Epithelial cell of proximal tubule (primary cell): Measurements from ENCODE around the gene CMA1. TPM values are rescaled to one million over a fixed set of nuclear protein-coding genes. Genes with fewer than 3 reads are reported as not detected.
"Not testable (repeated sequence)": the region's sequence is repeated elsewhere in the genome, so short reads cannot be mapped to it uniquely, and the experiment has no call there.

ENCODE experiments used
- DNase-seq: peaks from one replicate; pipeline ENCODE4 v3.0.0-alpha.2; 2011; ENCODE audit warnings: low read depth
- H3K4me3 ChIP-seq: 2 replicates; pipeline ENCODE4 v1.5.1; 2011; ENCODE audit warnings: low read depth, mild to moderate bottlenecking, low read length
- total RNA-seq: library from RNA; depleted of rRNA; stranded (reverse); fragments of >200 nt; gene quantifications from 2 replicates; pipeline ENCODE4 v1.2.3, GENCODE V29; 2015
- TF ChIP-seq, protein P1 (sequence below): conservative IDR thresholded peaks from 2 replicates; pipeline ENCODE4 v1.5.1; 2012; ENCODE audit warnings: low read depth, mild to moderate bottlenecking, low read length

The CMA1 gene
- total RNA-seq, 1 donor from 2014 or later = not detected

DNA sequence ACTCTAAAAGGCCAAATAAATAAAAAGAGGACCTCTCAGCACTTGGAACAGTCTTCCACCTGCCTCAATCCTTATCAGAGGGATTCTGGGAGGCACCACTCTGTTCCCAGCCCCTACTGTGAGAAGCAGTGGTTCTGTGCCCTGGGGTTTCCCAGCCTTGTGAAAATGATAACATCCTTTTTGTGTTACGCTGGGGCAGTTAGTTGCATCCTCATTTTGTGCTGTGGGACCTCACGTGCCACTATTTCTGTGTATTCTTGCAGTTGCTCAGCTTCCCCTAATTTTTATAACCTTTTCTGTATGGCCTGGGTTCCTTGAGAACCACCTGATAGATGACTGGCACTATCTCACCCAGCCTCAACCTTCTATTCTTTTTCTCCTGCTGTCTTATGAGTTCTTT is 10.8 kb upstream of the CMA1 start:
- no peak overlapping the region for H3K4me3 ChIP-seq
- no peak for DNase-seq
- TF ChIP-seq, protein P1, sequence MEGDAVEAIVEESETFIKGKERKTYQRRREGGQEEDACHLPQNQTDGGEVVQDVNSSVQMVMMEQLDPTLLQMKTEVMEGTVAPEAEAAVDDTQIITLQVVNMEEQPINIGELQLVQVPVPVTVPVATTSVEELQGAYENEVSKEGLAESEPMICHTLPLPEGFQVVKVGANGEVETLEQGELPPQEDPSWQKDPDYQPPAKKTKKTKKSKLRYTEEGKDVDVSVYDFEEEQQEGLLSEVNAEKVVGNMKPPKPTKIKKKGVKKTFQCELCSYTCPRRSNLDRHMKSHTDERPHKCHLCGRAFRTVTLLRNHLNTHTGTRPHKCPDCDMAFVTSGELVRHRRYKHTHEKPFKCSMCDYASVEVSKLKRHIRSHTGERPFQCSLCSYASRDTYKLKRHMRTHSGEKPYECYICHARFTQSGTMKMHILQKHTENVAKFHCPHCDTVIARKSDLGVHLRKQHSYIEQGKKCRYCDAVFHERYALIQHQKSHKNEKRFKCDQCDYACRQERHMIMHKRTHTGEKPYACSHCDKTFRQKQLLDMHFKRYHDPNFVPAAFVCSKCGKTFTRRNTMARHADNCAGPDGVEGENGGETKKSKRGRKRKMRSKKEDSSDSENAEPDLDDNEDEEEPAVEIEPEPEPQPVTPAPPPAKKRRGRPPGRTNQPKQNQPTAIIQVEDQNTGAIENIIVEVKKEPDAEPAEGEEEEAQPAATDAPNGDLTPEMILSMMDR = no peak

DNA sequence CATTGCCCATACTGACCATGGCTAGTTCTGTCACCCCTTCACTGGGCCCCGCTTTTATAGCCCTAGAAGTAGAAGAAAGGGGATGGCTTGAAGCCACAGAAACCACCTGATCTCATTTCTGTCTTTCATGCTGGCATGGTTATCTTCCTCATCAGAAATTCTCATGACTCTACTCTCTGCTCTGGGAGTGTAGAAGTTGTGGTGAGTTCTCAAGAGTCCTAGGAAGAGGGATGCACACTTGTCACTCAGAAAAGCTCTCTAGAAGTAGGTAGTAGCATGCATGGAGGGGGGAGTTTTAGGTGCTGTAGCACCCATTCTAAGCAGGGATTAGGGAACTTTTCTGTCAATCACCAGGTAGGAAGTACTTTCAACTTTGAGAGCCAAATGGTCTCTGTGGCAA is 6.1 kb upstream of the CMA1 start:
- H3K4me3 ChIP-seq = no peak overlapping the region
- no peak for DNase-seq
- TF ChIP-seq, protein P1 = no peak

DNA sequence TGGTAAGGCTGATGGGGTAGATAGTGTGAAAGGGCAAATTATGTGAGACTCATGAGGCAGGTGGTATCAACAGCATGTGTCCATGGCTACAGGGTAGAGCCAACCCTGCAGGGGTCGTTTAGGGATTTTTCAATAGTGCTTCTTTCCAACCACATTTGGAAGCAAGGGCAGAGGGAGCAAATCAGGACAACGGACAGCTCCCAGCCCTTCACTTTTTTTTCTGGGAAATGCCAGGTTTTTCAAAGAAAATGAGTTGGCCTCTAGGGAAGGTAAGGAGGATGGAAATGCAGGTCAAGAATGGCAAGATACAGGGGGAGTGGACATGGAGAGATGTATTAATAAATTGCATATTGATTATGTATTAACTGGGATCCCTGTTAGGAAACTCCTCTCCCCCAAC is 4.9 kb upstream of the CMA1 start:
- no peak for DNase-seq
- H3K4me3 ChIP-seq = no peak overlapping the region
- TF ChIP-seq, protein P1 = no peak

DNA sequence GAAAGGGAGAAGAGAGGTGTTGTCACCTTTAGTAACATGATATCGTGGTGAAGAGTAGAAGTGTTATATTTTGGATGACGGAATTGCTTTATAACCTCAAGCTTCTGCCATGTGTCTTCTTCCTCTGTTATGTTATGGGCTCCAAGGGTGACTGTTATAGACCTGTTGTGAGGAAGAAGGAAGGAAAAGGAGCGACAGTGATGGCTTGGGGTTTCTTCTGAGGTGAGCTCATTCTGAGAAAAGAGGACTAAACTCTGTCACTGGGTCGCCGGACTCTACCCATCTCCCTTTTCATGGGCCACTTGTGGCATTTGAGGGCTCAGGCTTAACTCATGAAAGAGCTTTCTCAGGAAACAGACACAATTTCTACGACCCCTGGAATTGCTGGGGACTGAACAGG is 1.6 kb downstream of the CMA1 start:
- TF ChIP-seq, protein P1 = no peak

DNA sequence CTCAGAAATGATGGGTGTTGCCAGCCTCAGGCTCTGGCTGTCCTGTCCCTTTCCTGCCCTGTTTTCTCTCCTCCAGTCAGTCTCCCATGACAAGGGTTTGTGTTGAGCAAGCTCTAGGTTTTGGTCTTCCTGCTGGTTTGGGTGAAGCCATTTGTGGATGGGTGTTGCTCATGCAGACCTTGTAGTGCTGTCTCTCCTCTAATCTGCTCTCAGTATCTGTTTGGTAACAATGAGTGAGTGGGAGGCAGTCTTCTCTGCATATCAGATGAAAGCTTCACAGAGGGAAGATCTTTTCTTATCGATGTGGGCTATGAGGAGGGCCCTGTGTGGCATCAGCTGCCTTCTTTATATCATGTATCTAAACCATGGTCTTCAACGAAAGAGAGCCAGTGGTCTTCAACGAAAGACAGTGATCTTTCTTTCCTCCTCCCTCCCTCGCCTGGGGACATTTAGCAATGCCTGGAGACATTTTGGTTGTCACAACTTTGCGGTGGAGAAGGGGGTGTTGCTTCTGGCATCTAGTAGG is 3.6 kb downstream of the CMA1 start:
- DNase-seq = no peak
- TF ChIP-seq, protein P1 = no peak

More for the DNA sequence above, 1.6 kb downstream of the CMA1 start:
- no peak for DNase-seq
- no peak overlapping the region for H3K4me3 ChIP-seq

DNA sequence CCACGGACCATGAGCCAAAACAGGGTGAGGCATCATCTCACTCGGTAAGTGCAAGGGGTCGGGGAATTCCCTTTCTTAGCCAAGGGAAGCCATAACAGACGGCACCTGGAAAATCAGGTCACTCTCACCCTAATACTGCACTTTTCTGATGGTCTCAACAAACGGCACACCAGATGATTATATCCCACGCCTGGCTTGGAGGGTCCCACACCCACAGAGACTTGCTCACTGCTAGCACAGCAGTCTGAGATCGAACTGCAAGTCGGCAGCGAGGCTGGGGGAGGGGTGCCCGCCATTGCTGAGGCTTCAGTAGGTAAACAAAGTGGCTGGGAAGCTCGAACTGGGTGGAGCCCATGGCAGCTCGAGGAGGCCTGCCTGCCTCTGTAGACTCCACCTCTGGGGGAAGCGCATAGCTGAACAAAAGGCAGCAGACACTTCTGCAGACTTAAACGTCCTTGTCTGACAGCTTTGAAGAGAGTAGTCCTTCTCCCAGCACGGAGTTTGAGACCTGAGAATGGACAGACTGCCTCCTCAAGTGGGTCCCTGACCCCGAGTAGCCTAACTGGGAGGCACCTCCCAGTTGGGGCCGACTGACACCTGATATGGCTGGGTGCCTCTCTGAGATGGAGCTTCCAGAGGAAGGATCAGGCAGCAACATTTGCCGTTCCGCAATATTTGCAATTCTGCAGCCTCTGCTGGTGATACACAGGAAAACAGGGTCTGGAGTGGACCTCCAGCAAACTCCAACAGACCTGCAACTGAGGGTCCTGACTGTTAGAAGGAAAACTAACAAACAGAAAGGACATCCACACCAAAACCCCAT is 16.3 kb downstream of the CMA1 start:
- not testable (repeated sequence) for H3K4me3 ChIP-seq, DNase-seq

More for the DNA sequence above, 3.6 kb downstream of the CMA1 start:
- H3K4me3 ChIP-seq = no peak overlapping the region

DNA sequence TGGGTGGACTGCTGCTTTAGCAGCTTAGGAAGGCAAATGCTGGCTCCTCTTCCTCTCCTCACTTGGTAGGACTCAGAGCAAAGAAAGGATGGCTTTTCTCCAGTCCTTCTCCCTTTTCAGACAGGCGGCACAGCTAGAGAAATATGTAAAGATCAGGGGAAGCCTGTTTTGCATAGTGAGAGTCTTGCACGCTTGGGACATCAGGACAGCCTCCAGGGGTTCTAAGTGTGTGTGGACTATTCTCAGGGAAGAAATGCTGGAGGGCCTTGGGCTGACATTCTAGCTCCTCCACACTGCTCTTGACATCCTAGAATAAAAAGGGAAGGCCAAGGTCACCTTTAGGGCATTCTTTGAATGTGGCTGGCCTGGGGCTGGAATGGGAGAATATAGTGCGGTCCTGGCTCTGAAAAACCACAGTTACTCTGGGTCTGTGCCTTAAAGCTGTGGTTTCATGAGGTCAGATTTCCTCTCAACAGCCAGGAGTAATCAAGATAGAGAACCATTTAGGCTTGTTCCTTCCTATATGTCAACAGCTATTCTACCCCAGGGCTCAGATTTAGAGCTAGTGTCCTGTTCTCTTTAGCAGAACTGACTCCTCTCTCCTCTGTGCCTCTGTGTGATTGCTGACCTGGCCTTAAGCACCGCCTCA is 24.3 kb downstream of the CMA1 start:
- no peak overlapping the region for H3K4me3 ChIP-seq
- no peak for DNase-seq
- TF ChIP-seq, protein P1 = no peak

DNA sequence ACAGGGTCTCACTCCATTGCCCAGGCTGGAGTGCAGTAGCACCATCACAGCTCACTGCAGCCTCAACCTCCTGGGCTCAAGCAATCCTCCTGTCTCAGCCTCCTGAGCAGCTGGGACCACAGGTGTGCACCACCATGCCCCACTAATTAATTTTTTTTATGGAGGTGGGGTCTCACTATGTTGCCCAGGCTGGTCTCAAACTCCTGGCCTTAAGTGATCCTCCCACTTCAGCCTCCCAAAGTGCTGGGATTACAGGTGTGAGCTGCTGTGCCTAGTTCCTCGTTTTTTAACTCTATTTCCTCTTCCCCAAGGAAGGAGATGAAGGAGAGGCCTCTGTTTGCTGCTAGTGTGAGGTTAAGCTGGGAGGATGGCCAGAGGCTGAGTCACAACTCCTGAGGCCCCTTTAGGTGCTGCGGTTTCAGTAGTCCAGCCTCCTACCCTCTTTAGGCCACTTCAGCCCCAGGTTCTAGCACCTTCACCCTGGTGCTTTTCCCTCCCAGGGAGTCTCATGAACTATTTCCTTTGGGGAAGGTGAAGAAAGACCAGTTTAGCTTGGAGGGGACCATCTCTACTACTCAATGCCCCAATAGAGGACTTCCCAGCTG is 25.3 kb downstream of the CMA1 start:
- DNase-seq = not testable (repeated sequence)

More for the DNA sequence above, 25.3 kb downstream of the CMA1 start:
- not testable (repeated sequence) for H3K4me3 ChIP-seq
